ENCODE results near the gene FGB.

GRCh38 chr4:154616731-154617130, 53.9 kb downstream of the FGB start:
- TF ChIP-seq CTBP1 (IDR thresholded peaks at IDR 0.05; ENCODE audit: borderline replicate concordance), result no peak
- TF ChIP-seq L3MBTL2 (conservative IDR thresholded peaks at IDR 0.05), result no peak
- no peak for TF ChIP-seq ZNF384 (IDR thresholded peaks at IDR 0.05)
- TF ChIP-seq BHLHE40 (IDR thresholded peaks at IDR 0.05; ENCODE audit: borderline replicate concordance), result no peak
- TF ChIP-seq FOXM1 (IDR thresholded peaks at IDR 0.05; ENCODE audit: borderline replicate concordance), result no peak
- TF ChIP-seq FOXK2 (IDR thresholded peaks at IDR 0.05), result no peak
- TF ChIP-seq NFRKB (IDR thresholded peaks at IDR 0.05), result no peak
